Amygdala (tissue), 56 donors: ENCODE results near the gene ARMH3.

Experiments
- DNase-seq, 56 donors: peaks; one replicate each; lab custom pipeline; 2025; lab: John Stamatoyannopoulos, UW

Gene ARMH3

GRCh38 chr10:101840102-101840684 is 215.8 kb downstream of the ARMH3 start:
- DNase-seq: peak in 39 of 56 donors; percentile 14 to 74 (median 48)

GRCh38 chr10:101839416-101840063 is 216.4 kb downstream of the ARMH3 start:
- DNase-seq: peak in 28 of 56 donors; percentile 14 to 65 (median 46)

- DNase-seq: no peak
These were observed 217.0 kb downstream of the ARMH3 start for GRCh38 chr10:101839002-101839401.

- DNase-seq: no peak
These were observed 217.5 kb downstream of the ARMH3 start for GRCh38 chr10:101838416-101838970.

- no peak for DNase-seq
These were observed 218.2 kb downstream of the ARMH3 start for GRCh38 chr10:101837748-101838147.

GRCh38 chr10:101835362-101835761 is 220.6 kb downstream of the ARMH3 start:
- no peak for DNase-seq

GRCh38 chr10:101834341-101834740 is 221.6 kb downstream of the ARMH3 start:
- no peak for DNase-seq

- DNase-seq: no peak
These were observed 222.5 kb downstream of the ARMH3 start for GRCh38 chr10:101833466-101833865.

GRCh38 chr10:101832325-101832771 is 223.6 kb downstream of the ARMH3 start:
- DNase-seq: no peak

GRCh38 chr10:101831169-101831811 is 224.7 kb downstream of the ARMH3 start:
- no peak for DNase-seq

GRCh38 chr10:101830322-101831168 is 225.4 kb downstream of the ARMH3 start:
- DNase-seq: peak in 44 of 56 donors; percentile 12 to 93 (median 58)

GRCh38 chr10:101829561-101830315 is 226.2 kb downstream of the ARMH3 start:
- DNase-seq: peak in 1 of 56 donors; percentile 53

GRCh38 chr10:101828766-101829551 is 227.0 kb downstream of the ARMH3 start:
- no peak for DNase-seq

- DNase-seq: no peak
These were observed 227.9 kb downstream of the ARMH3 start for GRCh38 chr10:101827919-101828600.

GRCh38 chr10:101826852-101827434 is 229.0 kb downstream of the ARMH3 start:
- DNase-seq: no peak

GRCh38 chr10:101824736-101825135 is 231.2 kb downstream of the ARMH3 start:
- no peak for DNase-seq

GRCh38 chr10:101818872-101819633 is 236.9 kb downstream of the ARMH3 start:
- peak in 5 of 56 donors; percentile 49 to 64 (median 53) for DNase-seq
